Loucy (cell line): ENCODE measurements around the gene TMEM139.

Experiments used
- H2AFZ ChIP-seq: fragments of 200-600 bp; sonication (generic); 2 replicates; pipeline ENCODE4 v1.6.0; 2016; ENCODE audit warnings: antibody characterized with exemption, mild to moderate bottlenecking, low read length, moderate library complexity
- H3F3A ChIP-seq: fragments of 200-600 bp; 2 replicates; pipeline ENCODE4 v1.6.0; 2016; ENCODE audit warnings: antibody characterized with exemption, low read depth, mild to moderate bottlenecking
- H3K27me3 ChIP-seq: fragments of 200-600 bp; sonication (generic); 2 replicates; pipeline ENCODE4 v1.6.1; 2014; ENCODE audit warnings: low read length, mild to moderate bottlenecking; ENCODE audit not compliant: insufficient read depth, poor library complexity, severe bottlenecking
- H3K36me3 ChIP-seq: fragments of 200-600 bp; sonication (generic); 2 replicates; pipeline ENCODE4 v1.6.1; 2016; ENCODE audit warnings: low read length; ENCODE audit not compliant: insufficient read depth
- H3K4me1 ChIP-seq: fragments of 200-600 bp; sonication (generic); 2 replicates; pipeline ENCODE4 v1.5.1; 2014; ENCODE audit warnings: low read length, mild to moderate bottlenecking; ENCODE audit not compliant: insufficient read depth, poor library complexity, severe bottlenecking
- H3K4me2 ChIP-seq: fragments of 200-600 bp; sonication (generic); 2 replicates; pipeline ENCODE4 v1.6.0; 2014; ENCODE audit warnings: antibody characterized with exemption, low read length, low read depth, mild to moderate bottlenecking; ENCODE audit not compliant: poor library complexity, severe bottlenecking
- H3K4me3 ChIP-seq: fragments of 200-600 bp; sonication (generic); 2 replicates; pipeline ENCODE4 v1.5.1; 2014; ENCODE audit warnings: low read length, mild to moderate bottlenecking, mixed read lengths; ENCODE audit not compliant: poor library complexity, severe bottlenecking
- H3K79me2 ChIP-seq: fragments of 200-600 bp; sonication (generic); 2 replicates; pipeline ENCODE4 v1.6.1; 2014; ENCODE audit warnings: low read length; ENCODE audit not compliant: insufficient read depth
- H3K9ac ChIP-seq: fragments of 200-600 bp; sonication (generic); 2 replicates; pipeline ENCODE4 v1.6.0; 2014; ENCODE audit warnings: mild to moderate bottlenecking, low read depth, low read length, moderate library complexity; ENCODE audit not compliant: poor library complexity, severe bottlenecking
- H3K9me2 ChIP-seq: fragments of 200-600 bp; sonication (generic); replicated peaks from 2 replicates; pipeline ENCODE4 v1.6.1; 2016; ENCODE audit warnings: low read depth, low read length, mixed read lengths
- H3K9me3 ChIP-seq: fragments of 200-600 bp; sonication (generic); 2 replicates; pipeline ENCODE4 v1.6.1; 2014; ENCODE audit warnings: mild to moderate bottlenecking, antibody characterized with exemption, low read length, low read depth; ENCODE audit not compliant: insufficient read depth
- H4K20me1 ChIP-seq: fragments of 200-600 bp; sonication (generic); 2 replicates; pipeline ENCODE4 v1.6.0; 2014; ENCODE audit warnings: antibody characterized with exemption, low read length, mild to moderate bottlenecking; ENCODE audit not compliant: insufficient read depth, poor library complexity, severe bottlenecking
- EZH2phosphoT487 ChIP-seq: fragments of 200-600 bp; IDR thresholded peaks from 2 replicates; pipeline ENCODE4 v1.6.1; 2018; ENCODE audit warnings: antibody characterized with exemption, mild to moderate bottlenecking, moderate library complexity, borderline replicate concordance
- TF ChIP-seq, protein P1 (sequence below): fragments of 200-600 bp; sonication (generic); conservative IDR thresholded peaks from 2 replicates; pipeline ENCODE4 v1.5.1; 2014; ENCODE audit warnings: mild to moderate bottlenecking, antibody characterized with exemption, low read length

The TMEM139 gene

GRCh38 chr7:143285470-143285778 lies 666 bp downstream of the TMEM139 start:
- Histone ChIP-seq H4K20me1 (peaks cover 16% of the 10 kb centered on the region), H3K4me2 (no peak overlapping the region), H3K36me3 (no peaks in the 10 kb centered on the region), H2AFZ (no peak overlapping the region), H3K79me2 (peaks cover 22% of the 10 kb centered on the region), H3K9me3 (no peaks in the 10 kb centered on the region), H3K27me3 (no peaks in the 10 kb centered on the region), H3K9ac (no peak overlapping the region), H3K4me3 (no peak overlapping the region), H3K4me1 (peaks cover 22% of the 10 kb centered on the region), H3F3A (no peaks in the 10 kb centered on the region), H3K9me2 (no peaks in the 10 kb centered on the region)
- no peak for TF ChIP-seq EZH2phosphoT487
- TF ChIP-seq, protein P1, sequence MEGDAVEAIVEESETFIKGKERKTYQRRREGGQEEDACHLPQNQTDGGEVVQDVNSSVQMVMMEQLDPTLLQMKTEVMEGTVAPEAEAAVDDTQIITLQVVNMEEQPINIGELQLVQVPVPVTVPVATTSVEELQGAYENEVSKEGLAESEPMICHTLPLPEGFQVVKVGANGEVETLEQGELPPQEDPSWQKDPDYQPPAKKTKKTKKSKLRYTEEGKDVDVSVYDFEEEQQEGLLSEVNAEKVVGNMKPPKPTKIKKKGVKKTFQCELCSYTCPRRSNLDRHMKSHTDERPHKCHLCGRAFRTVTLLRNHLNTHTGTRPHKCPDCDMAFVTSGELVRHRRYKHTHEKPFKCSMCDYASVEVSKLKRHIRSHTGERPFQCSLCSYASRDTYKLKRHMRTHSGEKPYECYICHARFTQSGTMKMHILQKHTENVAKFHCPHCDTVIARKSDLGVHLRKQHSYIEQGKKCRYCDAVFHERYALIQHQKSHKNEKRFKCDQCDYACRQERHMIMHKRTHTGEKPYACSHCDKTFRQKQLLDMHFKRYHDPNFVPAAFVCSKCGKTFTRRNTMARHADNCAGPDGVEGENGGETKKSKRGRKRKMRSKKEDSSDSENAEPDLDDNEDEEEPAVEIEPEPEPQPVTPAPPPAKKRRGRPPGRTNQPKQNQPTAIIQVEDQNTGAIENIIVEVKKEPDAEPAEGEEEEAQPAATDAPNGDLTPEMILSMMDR: no peak

GRCh38 chr7:143285806-143286521 lies 1.2 kb downstream of the TMEM139 start:
- Histone ChIP-seq H3K36me3 (no peaks in the 10 kb centered on the region), H3K4me1 (peaks cover 28% of the 10 kb centered on the region), H4K20me1 (peaks cover 21% of the 10 kb centered on the region), H3K9me2 (no peaks in the 10 kb centered on the region), H3K9me3 (no peaks in the 10 kb centered on the region), H3K4me2 (no peak overlapping the region), H3F3A (no peaks in the 10 kb centered on the region), H3K27me3 (no peaks in the 10 kb centered on the region), H2AFZ (no peak overlapping the region), H3K4me3 (no peak overlapping the region), H3K79me2 (peaks cover 27% of the 10 kb centered on the region), H3K9ac (no peak overlapping the region)
- TF ChIP-seq EZH2phosphoT487: no peak
- TF ChIP-seq, protein P1: no peak

DNA sequence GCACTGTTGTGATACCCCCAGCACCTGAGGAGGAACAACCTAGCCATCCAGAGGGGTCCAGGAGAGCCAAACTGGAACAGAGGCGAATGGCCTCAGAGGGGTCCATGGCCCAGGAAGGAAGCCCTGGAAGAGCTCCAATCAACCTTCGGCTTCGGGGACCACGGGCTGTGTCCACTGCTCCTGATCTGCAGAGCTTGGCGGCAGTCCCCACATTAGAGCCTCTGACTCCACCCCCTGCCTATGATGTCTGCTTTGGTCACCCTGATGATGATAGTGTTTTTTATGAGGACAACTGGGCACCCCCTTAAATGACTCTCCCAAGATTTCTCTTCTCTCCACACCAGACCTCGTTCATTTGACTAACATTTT lies 1.7 kb downstream of the TMEM139 start:
- peaks cover 27% of the 10 kb centered on the region for H4K20me1 ChIP-seq
- TF ChIP-seq EZH2phosphoT487: no peak
- TF ChIP-seq, protein P1: no peak
- no peaks in the 10 kb centered on the region; the same call in 1 of the 2 replicates for H3K36me3 ChIP-seq
- peaks cover 33% of the 10 kb centered on the region for H3K4me1 ChIP-seq
- peaks cover 33% of the 10 kb centered on the region for H3K79me2 ChIP-seq
- no peaks in the 10 kb centered on the region for H3K9me3 ChIP-seq
- H3K9ac ChIP-seq: no peak overlapping the region
- no peaks in the 10 kb centered on the region for H3K27me3 ChIP-seq
- no peaks in the 10 kb centered on the region for H3K9me2 ChIP-seq
- no peak overlapping the region for H2AFZ ChIP-seq
- no peak overlapping the region for H3K4me2 ChIP-seq
- no peaks in the 10 kb centered on the region for H3F3A ChIP-seq
- no peak overlapping the region for H3K4me3 ChIP-seq
